HepG2 (cell line): ENCODE measurements around the gene TMEM219. TPM values are rescaled to one million over a fixed set of nuclear protein-coding genes. Genes with fewer than 3 reads are reported as not detected.

Experiments
- BORCS8-MEF2B ChIP-seq: sonication (generic); formaldehyde crosslinking; IDR thresholded peaks from 2 replicates; pipeline ENCODE4 v1.8.0; 2022; ENCODE audit warnings: mild to moderate bottlenecking, missing genetic modification reagents
- FOXC1 ChIP-seq: sonication (generic); formaldehyde crosslinking; IDR thresholded peaks from 2 replicates; pipeline ENCODE4 v1.8.0; 2022; ENCODE audit warnings: mild to moderate bottlenecking, missing genetic modification reagents, borderline replicate concordance
- FOXK2 ChIP-seq: fragments of 450-650 bp; IDR thresholded peaks from 2 replicates; pipeline ENCODE4 v1.6.1; 2016
- HNRNPL ChIP-seq: fragments of 200-400 bp; formaldehyde crosslinking; IDR thresholded peaks from 2 replicates; pipeline ENCODE4 v1.6.1; 2017; ENCODE audit warnings: mild to moderate bottlenecking, low read depth, low read length
- IRF2 ChIP-seq: IDR thresholded peaks from 2 replicates; pipeline ENCODE4 v1.6.1; 2018; ENCODE audit warnings: missing genetic modification reagents, missing compliant biosample characterization
- JUND ChIP-seq: sonication (generic); formaldehyde crosslinking; IDR thresholded peaks from 2 replicates; pipeline ENCODE4 v1.8.0; 2022; ENCODE audit warnings: mild to moderate bottlenecking, missing genetic modification reagents
- NR2F2 ChIP-seq: IDR thresholded peaks from 2 replicates; pipeline ENCODE4 v1.6.1; 2012; ENCODE audit warnings: low read depth, inconsistent platforms, borderline replicate concordance
- PHF5A ChIP-seq: IDR thresholded peaks from one replicate; pipeline ENCODE4 v1.6.1; 2018; ENCODE audit warnings: low read depth, missing genetic modification reagents; ENCODE audit not compliant: unreplicated experiment
- SMC3 ChIP-seq: IDR thresholded peaks from 2 replicates; pipeline ENCODE4 v1.6.1; 2011; ENCODE audit warnings: low read length, improper control_type of control experiment
- TIGD3 ChIP-seq: sonication (generic); formaldehyde crosslinking; IDR thresholded peaks from 2 replicates; pipeline ENCODE4 v1.5.1; 2020; ENCODE audit warnings: mild to moderate bottlenecking, missing genetic modification reagents, borderline replicate concordance
- TOPORS ChIP-seq: sonication (generic); formaldehyde crosslinking; IDR thresholded peaks from 2 replicates; pipeline ENCODE4 v1.8.0; 2023; ENCODE audit warnings: mild to moderate bottlenecking, missing genetic modification reagents
- YY1 ChIP-seq: IDR thresholded peaks from 2 replicates; pipeline ENCODE4 v1.6.1; 2011; ENCODE audit warnings: low read length, low read depth, moderate library complexity, mild to moderate bottlenecking; ENCODE audit not compliant: insufficient read depth, insufficient replicate concordance
- ZNF263 ChIP-seq: sonication (generic); formaldehyde crosslinking; IDR thresholded peaks from 2 replicates; pipeline ENCODE4 v1.4.0; 2020; ENCODE audit warnings: missing genetic modification reagents
- ZNF331 ChIP-seq: sonication (generic); formaldehyde crosslinking; IDR thresholded peaks from 2 replicates; pipeline ENCODE4 v1.4.0; 2020; ENCODE audit warnings: missing genetic modification reagents
- polyA plus RNA-seq, 8 experiments: library from polyadenylated mRNA; depleted of rRNA in 3 of 8; stranded (reverse) in 7 of 8; unstranded in 1 of 8; fragments of >200 nt; fragmentation: Illumina TruSeq in 4 of 8; extraction: Trizol in 4 of 8; gene quantifications; 2 replicates each; pipeline versions ENCODE4 v1.2.1 to v1.2.3, GENCODE V29; 2011 to 2016; ENCODE audit warnings: low read depth in 4 of 8, missing spikeins in 1 of 8, mixed read lengths in 1 of 8; ENCODE audit not compliant: insufficient read depth in 1 of 8
- total RNA-seq, 5 experiments: library from RNA; depleted of rRNA; stranded (reverse); fragments of >200 nt; fragmentation: Illumina TruSeq; extraction: Trizol; gene quantifications; 2 replicates each; pipeline ENCODE4 v1.2.3, GENCODE V29; 2016; ENCODE audit warnings: low read depth in 1 of 5
- TF ChIP-seq, protein P1 (sequence below), 2 experiments: sonication (generic) in 1 of 2; formaldehyde crosslinking in 1 of 2; IDR thresholded peaks; 2 replicates each; pipeline versions ENCODE4 v1.6.1 to v1.9.0; 2014 to 2022; ENCODE audit warnings: antibody characterized with exemption in 1 of 2, borderline replicate concordance in 1 of 2, inconsistent platforms in 1 of 2, low read depth in 1 of 2, missing genetic modification reagents in 1 of 2
- TF ChIP-seq, protein P2 (sequence below): sonication (generic); formaldehyde crosslinking; IDR thresholded peaks from 2 replicates; pipeline ENCODE4 v1.5.0; 2020; ENCODE audit warnings: mild to moderate bottlenecking, missing genetic modification reagents, moderate library complexity
- TF ChIP-seq, protein P3 (sequence below): sonication (generic); formaldehyde crosslinking; IDR thresholded peaks from 2 replicates; pipeline ENCODE4 v1.4.0; 2020; ENCODE audit warnings: missing genetic modification reagents, borderline replicate concordance

Gene TMEM219
- total and polyA plus RNA-seq, 2 of the 13 experiments (the other 11 are each of a cell fraction or from before 2014, with no cell fraction given) = 105 to 115 TPM

DNA sequence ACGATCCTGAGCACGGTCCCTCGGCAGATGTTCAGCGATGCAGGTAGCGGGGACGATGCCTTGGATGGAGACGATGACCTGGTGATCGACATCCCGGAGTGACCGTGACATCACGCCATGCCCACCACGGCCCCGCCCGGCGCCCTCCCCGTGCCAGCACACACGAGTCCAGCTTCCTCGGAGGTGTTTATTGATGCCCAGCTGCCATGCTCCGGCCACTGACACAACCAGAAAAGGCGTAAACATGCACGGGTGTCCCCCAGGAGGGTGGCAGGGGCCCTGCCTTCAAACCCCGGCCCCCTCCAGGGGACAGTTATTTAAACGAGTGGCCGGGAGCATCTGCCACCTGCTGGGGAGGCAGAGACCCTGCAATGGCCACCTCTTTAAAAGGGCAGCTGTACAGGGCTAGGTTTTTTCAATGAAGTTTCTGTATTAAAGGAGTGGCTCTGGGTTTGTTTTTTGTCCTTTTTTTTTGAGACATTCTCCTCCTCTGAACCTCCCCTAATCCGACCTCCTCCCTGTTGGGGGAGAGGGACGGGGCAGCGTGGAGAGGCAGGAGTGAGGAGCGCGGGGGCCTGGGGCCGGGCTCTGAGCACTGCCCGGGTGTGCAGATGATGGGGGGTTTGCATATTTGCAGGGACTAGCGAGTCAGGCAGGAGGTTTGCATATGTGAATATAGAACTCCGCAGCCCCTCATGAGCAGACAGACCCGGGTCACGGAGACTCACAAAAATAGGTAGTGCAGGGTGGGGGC is 43.6 kb downstream of the TMEM219 start (continued):
- TF ChIP-seq HNRNPL (peak; percentile 83), NR2F2 (no peak), ZNF263 (CRISPR knock-in tag) (0 out of 2 replicates have a peak, but pooled peaks have one; percentile 27), ZNF331 (CRISPR knock-in tag) (no peak), TIGD3 (CRISPR knock-in tag) (no peak), BORCS8-MEF2B (CRISPR knock-in tag) (no peak), SMC3 (peak; percentile 88), TOPORS (no peak), PHF5A (CRISPR knock-in tag) (no peak), IRF2 (CRISPR knock-in tag) (no peak), YY1 (peak; percentile 57), FOXC1 (CRISPR knock-in tag) (no peak), JUND (CRISPR knock-in tag) (no peak), FOXK2 (no peak)
- TF ChIP-seq, protein P1, sequence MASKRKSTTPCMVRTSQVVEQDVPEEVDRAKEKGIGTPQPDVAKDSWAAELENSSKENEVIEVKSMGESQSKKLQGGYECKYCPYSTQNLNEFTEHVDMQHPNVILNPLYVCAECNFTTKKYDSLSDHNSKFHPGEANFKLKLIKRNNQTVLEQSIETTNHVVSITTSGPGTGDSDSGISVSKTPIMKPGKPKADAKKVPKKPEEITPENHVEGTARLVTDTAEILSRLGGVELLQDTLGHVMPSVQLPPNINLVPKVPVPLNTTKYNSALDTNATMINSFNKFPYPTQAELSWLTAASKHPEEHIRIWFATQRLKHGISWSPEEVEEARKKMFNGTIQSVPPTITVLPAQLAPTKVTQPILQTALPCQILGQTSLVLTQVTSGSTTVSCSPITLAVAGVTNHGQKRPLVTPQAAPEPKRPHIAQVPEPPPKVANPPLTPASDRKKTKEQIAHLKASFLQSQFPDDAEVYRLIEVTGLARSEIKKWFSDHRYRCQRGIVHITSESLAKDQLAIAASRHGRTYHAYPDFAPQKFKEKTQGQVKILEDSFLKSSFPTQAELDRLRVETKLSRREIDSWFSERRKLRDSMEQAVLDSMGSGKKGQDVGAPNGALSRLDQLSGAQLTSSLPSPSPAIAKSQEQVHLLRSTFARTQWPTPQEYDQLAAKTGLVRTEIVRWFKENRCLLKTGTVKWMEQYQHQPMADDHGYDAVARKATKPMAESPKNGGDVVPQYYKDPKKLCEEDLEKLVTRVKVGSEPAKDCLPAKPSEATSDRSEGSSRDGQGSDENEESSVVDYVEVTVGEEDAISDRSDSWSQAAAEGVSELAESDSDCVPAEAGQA (IDR thresholded peaks at IDR 0.05; ENCODE audit: low read depth) = no peak
- TF ChIP-seq, protein P1 (CRISPR knock-in tag; IDR thresholded peaks at IDR 0.05; ENCODE audit: borderline replicate concordance) = no peak
- TF ChIP-seq, protein P2, sequence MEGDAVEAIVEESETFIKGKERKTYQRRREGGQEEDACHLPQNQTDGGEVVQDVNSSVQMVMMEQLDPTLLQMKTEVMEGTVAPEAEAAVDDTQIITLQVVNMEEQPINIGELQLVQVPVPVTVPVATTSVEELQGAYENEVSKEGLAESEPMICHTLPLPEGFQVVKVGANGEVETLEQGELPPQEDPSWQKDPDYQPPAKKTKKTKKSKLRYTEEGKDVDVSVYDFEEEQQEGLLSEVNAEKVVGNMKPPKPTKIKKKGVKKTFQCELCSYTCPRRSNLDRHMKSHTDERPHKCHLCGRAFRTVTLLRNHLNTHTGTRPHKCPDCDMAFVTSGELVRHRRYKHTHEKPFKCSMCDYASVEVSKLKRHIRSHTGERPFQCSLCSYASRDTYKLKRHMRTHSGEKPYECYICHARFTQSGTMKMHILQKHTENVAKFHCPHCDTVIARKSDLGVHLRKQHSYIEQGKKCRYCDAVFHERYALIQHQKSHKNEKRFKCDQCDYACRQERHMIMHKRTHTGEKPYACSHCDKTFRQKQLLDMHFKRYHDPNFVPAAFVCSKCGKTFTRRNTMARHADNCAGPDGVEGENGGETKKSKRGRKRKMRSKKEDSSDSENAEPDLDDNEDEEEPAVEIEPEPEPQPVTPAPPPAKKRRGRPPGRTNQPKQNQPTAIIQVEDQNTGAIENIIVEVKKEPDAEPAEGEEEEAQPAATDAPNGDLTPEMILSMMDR (CRISPR knock-in tag) = peak; percentile 78
- TF ChIP-seq, protein P3, sequence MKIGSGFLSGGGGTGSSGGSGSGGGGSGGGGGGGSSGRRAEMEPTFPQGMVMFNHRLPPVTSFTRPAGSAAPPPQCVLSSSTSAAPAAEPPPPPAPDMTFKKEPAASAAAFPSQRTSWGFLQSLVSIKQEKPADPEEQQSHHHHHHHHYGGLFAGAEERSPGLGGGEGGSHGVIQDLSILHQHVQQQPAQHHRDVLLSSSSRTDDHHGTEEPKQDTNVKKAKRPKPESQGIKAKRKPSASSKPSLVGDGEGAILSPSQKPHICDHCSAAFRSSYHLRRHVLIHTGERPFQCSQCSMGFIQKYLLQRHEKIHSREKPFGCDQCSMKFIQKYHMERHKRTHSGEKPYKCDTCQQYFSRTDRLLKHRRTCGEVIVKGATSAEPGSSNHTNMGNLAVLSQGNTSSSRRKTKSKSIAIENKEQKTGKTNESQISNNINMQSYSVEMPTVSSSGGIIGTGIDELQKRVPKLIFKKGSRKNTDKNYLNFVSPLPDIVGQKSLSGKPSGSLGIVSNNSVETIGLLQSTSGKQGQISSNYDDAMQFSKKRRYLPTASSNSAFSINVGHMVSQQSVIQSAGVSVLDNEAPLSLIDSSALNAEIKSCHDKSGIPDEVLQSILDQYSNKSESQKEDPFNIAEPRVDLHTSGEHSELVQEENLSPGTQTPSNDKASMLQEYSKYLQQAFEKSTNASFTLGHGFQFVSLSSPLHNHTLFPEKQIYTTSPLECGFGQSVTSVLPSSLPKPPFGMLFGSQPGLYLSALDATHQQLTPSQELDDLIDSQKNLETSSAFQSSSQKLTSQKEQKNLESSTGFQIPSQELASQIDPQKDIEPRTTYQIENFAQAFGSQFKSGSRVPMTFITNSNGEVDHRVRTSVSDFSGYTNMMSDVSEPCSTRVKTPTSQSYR (CRISPR knock-in tag) = no peak
